DND-41 (cell line): ENCODE data around the gene EML5.

ENCODE experiments used
- ATAC-seq: fragments of 200-7000 bp; cut with Tn5 transposase; 3 replicates; pipeline ENCODE4 v1.9.1; 2021; ENCODE audit warnings: low read depth; ENCODE audit not compliant: insufficient read depth
- DNase-seq: peaks from one replicate; pipeline ENCODE4 v3.0.0-alpha.2; 2020
- H2AFZ ChIP-seq: 2 replicates; pipeline ENCODE4 v1.6.0; 2012; ENCODE audit warnings: low read depth, low read length
- H3K27ac ChIP-seq: 2 replicates; pipeline ENCODE4 v1.5.1; 2012; ENCODE audit warnings: low read length, inconsistent platforms
- H3K27me3 ChIP-seq: fragments of 200-600 bp; sonication (generic); 2 replicates; pipeline ENCODE4 v1.6.0; 2012; ENCODE audit warnings: low read length, mild to moderate bottlenecking, inconsistent platforms; ENCODE audit not compliant: insufficient read depth, poor library complexity
- H3K36me3 ChIP-seq: 2 replicates; pipeline ENCODE4 v1.5.1; 2012; ENCODE audit warnings: low read length, inconsistent platforms; ENCODE audit not compliant: insufficient read depth
- H3K4me1 ChIP-seq: 2 replicates; pipeline ENCODE4 v1.5.1; 2012; ENCODE audit warnings: mild to moderate bottlenecking, low read length; ENCODE audit not compliant: insufficient read depth
- H3K4me2 ChIP-seq: 2 replicates; pipeline ENCODE4 v1.6.0; 2012; ENCODE audit warnings: mild to moderate bottlenecking, moderate library complexity, low read length, inconsistent platforms; ENCODE audit not compliant: insufficient read depth
- H3K4me3 ChIP-seq, 2 experiments: fragments of 200-600 bp in 1 of 2; shearing (Covaris generic) in 1 of 2; 2 replicates each; pipeline ENCODE4 v1.5.1; 2012 to 2016; ENCODE audit warnings: inconsistent platforms in 2 of 2, low read length in 2 of 2, mild to moderate bottlenecking in 2 of 2, low read depth in 1 of 2, moderate library complexity in 1 of 2
- H3K79me2 ChIP-seq: 2 replicates; pipeline ENCODE4 v1.6.0; 2012; ENCODE audit warnings: low read length, inconsistent platforms; ENCODE audit not compliant: insufficient read depth
- H3K9ac ChIP-seq: 2 replicates; pipeline ENCODE4 v1.6.0; 2012; ENCODE audit warnings: low read depth, mild to moderate bottlenecking, inconsistent platforms, low read length, moderate library complexity
- H3K9me3 ChIP-seq: 2 replicates; pipeline ENCODE4 v1.5.1; 2012; ENCODE audit warnings: low read length, moderate library complexity, mild to moderate bottlenecking, inconsistent platforms; ENCODE audit not compliant: insufficient read depth, severe bottlenecking
- H4K20me1 ChIP-seq: 2 replicates; pipeline ENCODE4 v1.6.0; 2012; ENCODE audit warnings: low read length; ENCODE audit not compliant: insufficient read depth
- EZH2 ChIP-seq: IDR thresholded peaks from 3 replicates; pipeline ENCODE4 v1.6.1; 2012; ENCODE audit warnings: borderline replicate concordance, low read depth, mild to moderate bottlenecking, moderate library complexity, low read length, inconsistent platforms; ENCODE audit not compliant: severe bottlenecking
- TF ChIP-seq, protein P1 (sequence below): IDR thresholded peaks from 2 replicates; pipeline ENCODE4 v1.5.1; 2012; ENCODE audit warnings: borderline replicate concordance, low read length, moderate library complexity, mild to moderate bottlenecking; ENCODE audit not compliant: poor library complexity, severe bottlenecking; ENCODE audit errors: extremely low read depth

EML5 gene

GRCh38 chr14:88588081-88588480 is 204.7 kb downstream of the EML5 start:
- H3K27ac ChIP-seq: no peak overlapping the region
- no peak overlapping the region for H3K4me3 ChIP-seq
- H2AFZ ChIP-seq: no peak overlapping the region
- H3K79me2 ChIP-seq: no peaks in the 10 kb centered on the region; the same call in 1 of the 2 replicates
- no peak for TF ChIP-seq EZH2
- DNase-seq (no peak), ATAC-seq (no peak)
- peaks cover 82% of the 10 kb centered on the region for H3K36me3 ChIP-seq
- H3K4me2 ChIP-seq: no peak overlapping the region
- no peak overlapping the region for H3K9ac ChIP-seq
- 0 out of 2 replicates have a peak, but pooled peaks cover 4% of the 10 kb centered on the region for H4K20me1 ChIP-seq
- H3K27me3 ChIP-seq: no peaks in the 10 kb centered on the region
- no peaks in the 10 kb centered on the region for H3K4me1 ChIP-seq
- no peaks in the 10 kb centered on the region for H3K9me3 ChIP-seq

DNA sequence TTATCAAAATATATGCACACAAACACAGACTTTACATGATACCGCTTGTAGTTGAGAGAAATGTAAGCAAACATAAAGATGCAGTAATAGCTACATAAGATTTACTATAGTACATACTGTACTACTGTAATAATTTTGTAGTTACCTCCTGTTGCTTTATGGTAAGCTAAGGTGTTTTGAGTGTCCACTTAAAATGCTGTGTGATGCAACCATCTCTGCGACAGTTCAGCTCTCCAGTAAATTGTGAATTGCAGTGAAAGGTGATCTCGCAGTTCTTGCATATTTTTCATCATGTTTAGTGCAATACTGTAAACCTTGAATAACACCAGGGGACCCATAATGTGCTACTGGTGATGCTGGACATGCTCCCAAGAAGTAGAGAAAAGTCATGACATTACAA is 208.3 kb downstream of the EML5 start:
- Histone ChIP-seq H3K79me2 (no peaks in the 10 kb centered on the region), H4K20me1 (no peaks in the 10 kb centered on the region), H3K4me2 (no peak overlapping the region), H3K36me3 (peaks cover 86% of the 10 kb centered on the region), H3K9me3 (no peaks in the 10 kb centered on the region), H3K9ac (no peak overlapping the region), H3K4me1 (no peaks in the 10 kb centered on the region), H3K27ac (no peak overlapping the region), H2AFZ (no peak overlapping the region), H3K27me3 (no peaks in the 10 kb centered on the region), H3K4me3 (no peak overlapping the region)
- ATAC-seq (no peak), DNase-seq (no peak)
- no peak for TF ChIP-seq EZH2
- TF ChIP-seq, protein P1, sequence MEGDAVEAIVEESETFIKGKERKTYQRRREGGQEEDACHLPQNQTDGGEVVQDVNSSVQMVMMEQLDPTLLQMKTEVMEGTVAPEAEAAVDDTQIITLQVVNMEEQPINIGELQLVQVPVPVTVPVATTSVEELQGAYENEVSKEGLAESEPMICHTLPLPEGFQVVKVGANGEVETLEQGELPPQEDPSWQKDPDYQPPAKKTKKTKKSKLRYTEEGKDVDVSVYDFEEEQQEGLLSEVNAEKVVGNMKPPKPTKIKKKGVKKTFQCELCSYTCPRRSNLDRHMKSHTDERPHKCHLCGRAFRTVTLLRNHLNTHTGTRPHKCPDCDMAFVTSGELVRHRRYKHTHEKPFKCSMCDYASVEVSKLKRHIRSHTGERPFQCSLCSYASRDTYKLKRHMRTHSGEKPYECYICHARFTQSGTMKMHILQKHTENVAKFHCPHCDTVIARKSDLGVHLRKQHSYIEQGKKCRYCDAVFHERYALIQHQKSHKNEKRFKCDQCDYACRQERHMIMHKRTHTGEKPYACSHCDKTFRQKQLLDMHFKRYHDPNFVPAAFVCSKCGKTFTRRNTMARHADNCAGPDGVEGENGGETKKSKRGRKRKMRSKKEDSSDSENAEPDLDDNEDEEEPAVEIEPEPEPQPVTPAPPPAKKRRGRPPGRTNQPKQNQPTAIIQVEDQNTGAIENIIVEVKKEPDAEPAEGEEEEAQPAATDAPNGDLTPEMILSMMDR: no peak

DNA sequence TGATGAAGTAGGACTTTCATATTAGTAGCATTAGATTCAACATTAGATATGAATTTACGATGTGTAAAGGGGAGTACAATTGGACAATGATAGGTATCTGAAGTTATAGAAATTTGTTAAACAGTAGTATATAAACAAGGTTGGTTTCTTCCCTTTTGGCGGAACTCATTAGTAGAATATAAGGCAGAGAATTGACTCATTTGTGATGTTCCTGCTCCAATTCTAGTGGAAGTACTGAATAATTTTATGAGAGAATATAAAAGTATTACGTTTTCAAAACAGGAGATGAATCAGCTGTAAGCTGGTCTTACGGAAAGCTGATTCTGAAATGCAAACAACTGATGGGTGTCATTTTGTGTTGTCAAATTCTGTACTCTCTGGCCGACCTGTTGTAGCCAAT is 216.5 kb downstream of the EML5 start:
- peaks cover 91% of the 10 kb centered on the region for H3K36me3 ChIP-seq
- no peaks in the 10 kb centered on the region for H4K20me1 ChIP-seq
- no peak overlapping the region for H3K27ac ChIP-seq
- H3K4me1 ChIP-seq: no peaks in the 10 kb centered on the region
- no peak overlapping the region for H3K9ac ChIP-seq
- DNase-seq: no peak
- TF ChIP-seq EZH2: no peak
- no peaks in the 10 kb centered on the region for H3K9me3 ChIP-seq
- no peaks in the 10 kb centered on the region for H3K79me2 ChIP-seq
- no peak for ATAC-seq
- no peak overlapping the region for H3K4me3 ChIP-seq
- no peak overlapping the region for H2AFZ ChIP-seq
- H3K27me3 ChIP-seq: no peaks in the 10 kb centered on the region
- no peak overlapping the region for H3K4me2 ChIP-seq

DNA sequence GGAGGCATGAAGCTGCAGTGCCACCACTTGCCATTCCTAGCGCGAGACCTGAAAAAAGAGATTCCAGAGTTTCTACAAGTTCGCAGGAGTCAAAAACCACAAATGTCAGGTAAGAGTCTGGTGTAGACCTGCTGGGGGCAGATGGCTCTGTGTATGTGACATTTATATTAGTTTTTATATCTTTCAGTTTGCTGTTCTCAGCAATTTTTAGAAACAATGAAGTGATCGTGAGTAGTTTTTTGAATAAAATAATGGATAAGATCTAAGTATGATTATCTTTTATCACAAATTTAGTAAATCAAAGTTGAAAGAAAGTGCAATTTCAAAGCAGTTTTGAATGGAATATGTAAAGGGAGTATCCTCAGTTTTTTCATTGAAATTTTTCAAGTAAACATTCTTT is 220.6 kb downstream of the EML5 start:
- H3K4me3 ChIP-seq: no peak overlapping the region
- H3K79me2 ChIP-seq: peaks cover 7% of the 10 kb centered on the region; the same call in 1 of the 2 replicates
- H3K36me3 ChIP-seq: peaks cover 93% of the 10 kb centered on the region
- H3K4me1 ChIP-seq: no peaks in the 10 kb centered on the region
- no peaks in the 10 kb centered on the region for H3K27me3 ChIP-seq
- no peak overlapping the region for H3K9ac ChIP-seq
- no peak overlapping the region for H3K4me2 ChIP-seq
- ATAC-seq (no peak), DNase-seq (no peak)
- H3K9me3 ChIP-seq: no peaks in the 10 kb centered on the region
- no peak overlapping the region for H3K27ac ChIP-seq
- H2AFZ ChIP-seq: no peak overlapping the region
- no peaks in the 10 kb centered on the region for H4K20me1 ChIP-seq
- TF ChIP-seq EZH2: no peak
- TF ChIP-seq, protein P1: no peak
